Inflammatory macrophage treated with lipopolysaccharide for 1 hour (primary cell): ENCODE data around the gene GP5.

Experiments
- DNase-seq, 2 donors: peaks; one replicate each; pipeline ENCODE4 v3.0.0-alpha.2; 2020 to 2022

Gene GP5

GRCh38 chr3:194346621-194347020 is 52.4 kb downstream of the GP5 start:
- DNase-seq = peak in 1 of 2 donors; percentile 58

GRCh38 chr3:194346035-194346434 is 53.0 kb downstream of the GP5 start:
- DNase-seq = no peak
